DOHH2 (cell line): Measurements from ENCODE around the gene GART.

Experiments used
- CTCF ChIP-seq: fragments of 200-600 bp; sonication (generic); IDR thresholded peaks from one replicate; pipeline ENCODE4 v1.5.1; 2014; ENCODE audit warnings: antibody characterized with exemption, mild to moderate bottlenecking, low read depth, low read length; ENCODE audit not compliant: poor library complexity, severe bottlenecking
- EZH2phosphoT487 ChIP-seq: fragments of 200-600 bp; sonication (generic); IDR thresholded peaks from 2 replicates; pipeline ENCODE4 v1.6.1; 2017; ENCODE audit warnings: borderline replicate concordance, mild to moderate bottlenecking, antibody characterized with exemption, low read length, moderate library complexity, mixed read lengths

GRCh38 chr21:33566514-33566913, 24.6 kb upstream of the GART start:
- TF ChIP-seq CTCF (no peak), EZH2phosphoT487 (no peak)
